Vagina (tissue), 2 donors: ENCODE measurements around the gene MTA1. TPM values are rescaled to one million over a fixed set of nuclear protein-coding genes. Genes with fewer than 3 reads are reported as not detected.

Source experiments
- DNase-seq, 2 donors: peaks; one replicate each; pipeline ENCODE4 v3.0.0-alpha.2; 2017; ENCODE audit errors: extremely low spot score in 2 of 2
- H3K27ac ChIP-seq: fragments of 200-600 bp; sonication (generic); one replicate; pipeline ENCODE4 v1.5.1; 2019
- H3K27me3 ChIP-seq: fragments of 200-600 bp; sonication (generic); one replicate; pipeline ENCODE4 v1.5.1; 2019
- H3K36me3 ChIP-seq, 2 donors: fragments of 200-600 bp; sonication (generic); one replicate each; pipeline ENCODE4 v1.5.1; 2017 to 2019
- H3K4me1 ChIP-seq: fragments of 200-600 bp; sonication (generic); one replicate; pipeline ENCODE4 v1.5.1; 2019
- H3K4me3 ChIP-seq, 2 donors: fragments of 200-600 bp; sonication (generic); 1 replicate in 1 of 2; 2 replicates in 1 of 2; pipeline ENCODE4 v1.5.1; 2016 to 2019
- H3K9me3 ChIP-seq: fragments of 200-600 bp; sonication (generic); one replicate; pipeline ENCODE4 v1.5.1; 2019
- POLR2A ChIP-seq, 2 donors: fragments of 450-650 bp; IDR thresholded peaks; one replicate each; pipeline ENCODE4 v1.6.1; 2017; ENCODE audit warnings: antibody characterized with exemption in 2 of 2, mild to moderate bottlenecking in 2 of 2, moderate library complexity in 2 of 2
- POLR2AphosphoS5 ChIP-seq, 2 donors: sonication (generic); formaldehyde crosslinking; IDR thresholded peaks; one replicate each; pipeline ENCODE4 v1.9.0; 2017; ENCODE audit warnings: antibody characterized with exemption in 2 of 2, mild to moderate bottlenecking in 2 of 2, low read depth in 1 of 2; ENCODE audit not compliant: insufficient read depth in 1 of 2
- intact Hi-C: fragments of 100-400 bp; cut with DNase I; formaldehyde crosslinking; loops from one replicate; pipeline ENCODE4 v1.15.1; 2023
- total RNA-seq: library from RNA; depleted of rRNA; stranded (reverse); fragments of >200 nt; gene quantifications from one replicate; pipeline ENCODE4 v1.2.3, GENCODE V29; 2016
- TF ChIP-seq, protein P1 (sequence below), 3 experiments: fragments of 450-650 bp in 2 of 3; fragments of 200-600 bp in 1 of 3; sonication (generic) in 1 of 3; IDR thresholded peaks; one replicate each; pipeline ENCODE4 v1.5.1; 2017 to 2019; ENCODE audit warnings: antibody characterized with exemption in 3 of 3, mild to moderate bottlenecking in 2 of 3, moderate library complexity in 2 of 3

The MTA1 gene
- total RNA-seq, 1 donor from 2014 or later, result 82.7 TPM

DNA sequence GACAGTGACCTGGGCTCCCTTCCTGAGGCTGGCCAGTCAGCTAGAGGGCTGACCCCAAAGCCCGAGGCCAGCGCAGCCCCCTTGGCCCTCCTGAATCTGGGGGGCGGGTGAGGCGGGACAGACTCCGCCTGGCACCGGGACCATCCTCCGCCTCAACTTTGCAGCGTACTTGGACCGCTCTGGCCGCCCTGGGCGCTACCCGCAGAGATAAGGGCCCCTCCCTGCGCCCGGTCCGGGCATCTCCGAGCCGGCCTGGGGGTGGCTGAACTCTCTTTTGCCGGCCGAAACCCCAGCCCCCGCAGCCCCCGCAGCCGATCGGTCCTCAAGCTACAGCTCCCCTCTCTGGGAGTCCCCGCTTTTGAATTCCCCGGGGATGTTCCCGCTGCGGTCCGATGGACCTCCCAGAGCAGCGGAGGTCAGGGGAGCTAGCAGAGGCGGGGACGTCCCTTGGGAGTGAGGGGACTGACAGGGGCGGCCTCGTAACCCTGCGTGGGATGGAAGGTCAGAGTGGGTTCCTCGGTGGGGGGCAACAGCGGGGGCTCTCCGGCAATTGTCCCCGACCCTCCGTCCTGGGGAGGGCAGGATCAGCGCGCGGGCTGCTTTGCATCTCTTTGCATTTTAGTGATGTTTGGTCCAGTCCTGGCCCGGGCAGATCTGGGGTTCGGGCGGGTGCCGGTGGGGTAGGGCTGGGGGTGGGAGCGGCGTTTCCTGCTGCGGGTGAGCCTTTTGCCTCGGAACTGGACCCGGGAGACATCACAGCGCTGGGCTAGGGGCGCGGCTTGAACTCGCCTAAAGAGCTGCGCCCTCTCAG is 66.7 kb downstream of the MTA1 start, which contains the start of gene CRIP1:
Gene CRIP1, plus strand, starts transcription at position 724 of the 811 bp plus-strand sequence. CDS start 374 bp downstream, outside the sequence.
- peak within 1 kb of the TSS; percentile 97 for H3K27ac ChIP-seq
- no peak for DNase-seq
- H3K4me1 ChIP-seq, result peaks cover 90% of the 10 kb centered on the region
- TF ChIP-seq, protein P1, sequence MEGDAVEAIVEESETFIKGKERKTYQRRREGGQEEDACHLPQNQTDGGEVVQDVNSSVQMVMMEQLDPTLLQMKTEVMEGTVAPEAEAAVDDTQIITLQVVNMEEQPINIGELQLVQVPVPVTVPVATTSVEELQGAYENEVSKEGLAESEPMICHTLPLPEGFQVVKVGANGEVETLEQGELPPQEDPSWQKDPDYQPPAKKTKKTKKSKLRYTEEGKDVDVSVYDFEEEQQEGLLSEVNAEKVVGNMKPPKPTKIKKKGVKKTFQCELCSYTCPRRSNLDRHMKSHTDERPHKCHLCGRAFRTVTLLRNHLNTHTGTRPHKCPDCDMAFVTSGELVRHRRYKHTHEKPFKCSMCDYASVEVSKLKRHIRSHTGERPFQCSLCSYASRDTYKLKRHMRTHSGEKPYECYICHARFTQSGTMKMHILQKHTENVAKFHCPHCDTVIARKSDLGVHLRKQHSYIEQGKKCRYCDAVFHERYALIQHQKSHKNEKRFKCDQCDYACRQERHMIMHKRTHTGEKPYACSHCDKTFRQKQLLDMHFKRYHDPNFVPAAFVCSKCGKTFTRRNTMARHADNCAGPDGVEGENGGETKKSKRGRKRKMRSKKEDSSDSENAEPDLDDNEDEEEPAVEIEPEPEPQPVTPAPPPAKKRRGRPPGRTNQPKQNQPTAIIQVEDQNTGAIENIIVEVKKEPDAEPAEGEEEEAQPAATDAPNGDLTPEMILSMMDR (IDR thresholded peaks at IDR 0.05), result no peak
- TF ChIP-seq POLR2AphosphoS5 (IDR thresholded peaks at IDR 0.05; ENCODE audit: insufficient read depth in 1 of 2, low read depth in 1 of 2), result no peak
- no peak for TF ChIP-seq POLR2A (IDR thresholded peaks at IDR 0.05)
- H3K4me3 ChIP-seq, result peak within 1 kb of the TSS; percentile 48 to 57
- intact Hi-C loops, result loop anchor here (5.0 kb wide), 2 partner anchors 114 to 184 kb away; partner anchors contain the start of gene BRF1
- no peaks in the 10 kb centered on the region for H3K36me3 ChIP-seq
- no peaks in the 10 kb centered on the region for H3K9me3 ChIP-seq
- no peaks in the 10 kb centered on the region for H3K27me3 ChIP-seq

DNA sequence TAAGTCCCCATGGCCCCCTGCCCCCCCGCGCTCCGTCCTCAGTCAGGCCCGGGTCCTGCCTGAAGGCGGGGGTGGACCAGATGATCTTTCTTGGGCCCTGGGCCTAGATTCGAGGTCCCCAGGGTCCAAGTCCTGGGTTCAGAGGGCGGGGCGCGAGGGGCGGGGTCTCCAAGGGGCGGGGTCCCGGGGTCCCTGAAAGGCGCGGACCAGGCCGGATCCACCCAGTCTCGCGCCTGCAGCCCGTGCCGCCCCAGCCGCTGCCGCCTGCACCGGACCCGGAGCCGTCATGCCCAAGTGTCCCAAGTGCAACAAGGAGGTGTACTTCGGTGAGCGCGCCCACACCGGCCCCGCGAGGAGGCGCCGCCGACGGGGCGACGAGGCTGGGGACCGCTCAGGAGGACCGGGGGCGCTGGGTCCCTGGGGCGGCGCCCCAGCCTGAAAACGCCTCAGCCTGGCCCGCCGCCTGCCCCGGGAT is 67.4 kb downstream of the MTA1 start:
- Histone ChIP-seq H3K9me3 (no peaks in the 10 kb centered on the region), H3K4me1 (peaks cover 90% of the 10 kb centered on the region), H3K27me3 (no peaks in the 10 kb centered on the region), H3K36me3 (no peaks in the 10 kb centered on the region), H3K27ac (peak overlapping the region; percentile 97), H3K4me3 (peak overlapping the region; percentile 48 to 57)
- no peak for DNase-seq
- TF ChIP-seq POLR2A (IDR thresholded peaks at IDR 0.05) (peak in 1 of 2 donors; percentile 37), POLR2AphosphoS5 (IDR thresholded peaks at IDR 0.05; ENCODE audit: insufficient read depth in 1 of 2, low read depth in 1 of 2) (peak in 1 of 2 donors; percentile 67)
- TF ChIP-seq, protein P1 (IDR thresholded peaks at IDR 0.05), result no peak
- intact Hi-C loops, result loop anchor here (5.0 kb wide), 2 partner anchors 115 to 185 kb away; partner anchors contain the start of gene BRF1

DNA sequence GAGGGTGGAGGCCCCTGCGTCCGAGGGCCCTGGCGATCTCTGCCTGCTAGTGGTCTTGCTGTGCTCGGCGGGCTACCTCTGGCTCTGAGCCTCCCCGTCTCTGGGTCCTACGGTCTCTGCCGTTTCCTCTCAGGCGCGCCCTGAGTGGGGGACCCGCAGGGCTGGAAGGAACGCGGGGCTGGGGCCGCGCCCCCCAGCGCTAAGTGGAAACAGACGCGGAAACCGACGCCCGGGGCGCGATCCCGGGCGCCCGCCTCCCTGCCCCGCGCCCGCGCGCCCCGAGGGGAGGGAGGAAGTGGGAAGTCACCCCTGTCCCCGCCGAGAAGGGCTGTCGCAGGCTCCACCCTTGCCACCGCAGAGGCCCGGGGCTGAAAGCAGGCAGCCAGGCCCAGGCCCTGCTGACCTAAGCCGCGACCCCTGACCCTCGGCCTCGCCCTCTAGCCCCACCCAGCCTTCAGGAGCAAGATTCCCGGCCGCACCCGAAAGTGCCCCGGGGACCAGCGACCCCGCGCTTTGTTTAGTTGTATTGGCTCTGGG is 67.9 kb downstream of the MTA1 start:
- no peak for DNase-seq
- TF ChIP-seq, protein P1 (IDR thresholded peaks at IDR 0.05), result no peak
- TF ChIP-seq POLR2A (IDR thresholded peaks at IDR 0.05), result no peak
- no peak for TF ChIP-seq POLR2AphosphoS5 (IDR thresholded peaks at IDR 0.05; ENCODE audit: insufficient read depth in 1 of 2, low read depth in 1 of 2)
- intact Hi-C loops, result loop anchor here (5.0 kb wide), 2 partner anchors 115 to 185 kb away; partner anchors contain the start of gene BRF1
- Histone ChIP-seq H3K4me3 (peak overlapping the region; percentile 48 to 57), H3K27ac (peak overlapping the region; percentile 97), H3K4me1 (peaks cover 89% of the 10 kb centered on the region), H3K27me3 (no peaks in the 10 kb centered on the region), H3K36me3 (no peaks in the 10 kb centered on the region), H3K9me3 (no peaks in the 10 kb centered on the region)

DNA sequence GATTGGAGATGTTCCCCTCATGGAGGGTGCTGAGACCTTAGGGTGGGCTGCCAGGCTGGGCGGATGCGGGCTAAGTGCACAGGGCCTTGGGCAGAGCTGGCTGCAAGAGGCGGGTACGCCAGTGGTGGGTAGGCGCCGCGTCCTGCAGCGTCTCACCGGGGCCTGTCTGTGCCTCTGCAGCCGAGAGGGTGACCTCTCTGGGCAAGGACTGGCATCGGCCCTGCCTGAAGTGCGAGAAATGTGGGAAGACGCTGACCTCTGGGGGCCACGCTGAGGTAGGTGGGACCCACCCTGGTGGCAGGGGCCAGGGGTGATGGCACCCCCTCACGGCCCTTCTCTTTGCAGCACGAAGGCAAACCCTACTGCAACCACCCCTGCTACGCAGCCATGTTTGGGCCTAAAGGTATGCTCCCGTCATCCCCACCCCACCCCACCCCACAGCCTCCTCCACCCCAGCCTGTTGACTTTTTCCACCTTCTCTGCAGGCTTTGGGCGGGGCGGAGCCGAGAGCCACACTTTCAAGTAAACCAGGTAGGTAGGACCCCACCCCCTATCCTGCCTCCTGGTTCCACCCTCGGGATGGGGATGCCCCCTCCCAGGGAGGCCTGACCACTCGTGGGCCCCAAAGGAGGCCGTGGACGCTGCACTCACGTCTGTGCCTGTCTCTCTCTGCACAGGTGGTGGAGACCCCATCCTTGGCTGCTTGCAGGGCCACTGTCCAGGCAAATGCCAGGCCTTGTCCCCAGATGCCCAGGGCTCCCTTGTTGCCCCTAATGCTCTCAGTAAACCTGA is 68.6 kb downstream of the MTA1 start:
- no peaks in the 10 kb centered on the region for H3K36me3 ChIP-seq
- no peaks in the 10 kb centered on the region for H3K9me3 ChIP-seq
- peak overlapping the region; percentile 48 to 57 for H3K4me3 ChIP-seq
- DNase-seq, result no peak
- no peaks in the 10 kb centered on the region for H3K27me3 ChIP-seq
- peak overlapping the region; percentile 97 for H3K27ac ChIP-seq
- intact Hi-C loops, result loop anchor here (5.0 kb wide), 2 partner anchors 116 to 186 kb away; partner anchors contain the start of gene BRF1
- peaks cover 82% of the 10 kb centered on the region for H3K4me1 ChIP-seq
- TF ChIP-seq POLR2AphosphoS5 (IDR thresholded peaks at IDR 0.05; ENCODE audit: insufficient read depth in 1 of 2, low read depth in 1 of 2) (peak in 1 of 2 donors; percentile 12), POLR2A (IDR thresholded peaks at IDR 0.05) (no peak)
- TF ChIP-seq, protein P1 (IDR thresholded peaks at IDR 0.05), result no peak
